Gastrocnemius medialis (tissue), 4 donors: Measurements from ENCODE around the gene TTLL5. TPM values are rescaled to one million over a fixed set of nuclear protein-coding genes. Genes with fewer than 3 reads are reported as not detected.

Experiments used
- ATAC-seq, 2 donors: fragments of 150-250 bp; one replicate each; pipeline ENCODE4 v1.9.1; 2016
- DNase-seq, 2 donors: peaks; one replicate each; pipeline ENCODE4 v3.0.0-alpha.2; 2019
- H3K27ac ChIP-seq, 4 donors: fragments of 200-600 bp; sonication (generic); 1 replicate in 1 of 4; 2 replicates in 3 of 4; pipeline ENCODE4 v1.5.1; 2016 to 2018; ENCODE audit warnings: mild to moderate bottlenecking in 2 of 4, moderate library complexity in 1 of 4
- H3K27me3 ChIP-seq, 3 donors: fragments of 200-600 bp; sonication (generic) in 2 of 3; 1 replicate in 1 of 3; 2 replicates in 2 of 3; pipeline versions ENCODE4 v1.5.1 to v1.6.0; 2016 to 2019; ENCODE audit warnings: mild to moderate bottlenecking in 1 of 3, moderate library complexity in 1 of 3
- H3K36me3 ChIP-seq, 2 donors: fragments of 200-600 bp; sonication (generic) in 1 of 2; one replicate each; pipeline ENCODE4 v1.5.1; 2017 to 2018
- H3K4me1 ChIP-seq, 2 donors: fragments of 200-600 bp; sonication (generic) in 1 of 2; one replicate each; pipeline ENCODE4 v1.5.1; 2016 to 2017; ENCODE audit warnings: mild to moderate bottlenecking in 2 of 2
- H3K4me3 ChIP-seq, 4 donors: fragments of 200-600 bp; sonication (generic) in 3 of 4; 1 replicate in 1 of 4; 2 replicates in 3 of 4; pipeline ENCODE4 v1.5.1; 2016 to 2019; ENCODE audit warnings: mild to moderate bottlenecking in 2 of 4
- H3K9me3 ChIP-seq, 3 donors: fragments of 200-600 bp; sonication (generic) in 2 of 3; 1 replicate in 1 of 3; 2 replicates in 2 of 3; pipeline ENCODE4 v1.5.1; 2016 to 2019
- CTCF ChIP-seq, 5 experiments: fragments of 450-650 bp in 3 of 5; fragments of 200-600 bp in 2 of 5; sonication (generic) in 2 of 5; IDR thresholded peaks in 4 of 5; conservative IDR thresholded peaks in 1 of 5; 1 replicate in 4 of 5; 2 replicates in 1 of 5; pipeline ENCODE4 v1.5.1; 2016 to 2019; ENCODE audit warnings: antibody characterized with exemption in 5 of 5, mild to moderate bottlenecking in 3 of 5, moderate library complexity in 3 of 5
- POLR2A ChIP-seq, 2 donors: fragments of 450-650 bp; IDR thresholded peaks; one replicate each; pipeline ENCODE4 v1.6.1; 2017; ENCODE audit warnings: antibody characterized with exemption in 2 of 2, mild to moderate bottlenecking in 2 of 2, moderate library complexity in 2 of 2
- in situ Hi-C, 4 donors: fragments of 200-750 bp; cut with MboI; loops; one replicate each; pipeline versions ENCODE4 v1.15.0 to v1.8.0; 2017; ENCODE audit warnings: low sequenced_read_pairs in 4 of 4
- intact Hi-C: fragments of 100-400 bp; cut with DNase I; formaldehyde crosslinking; loops from one replicate; pipeline ENCODE4 v1.15.1; 2023; ENCODE audit warnings: low total_unique reads
- total RNA-seq, 4 donors: library from RNA; depleted of rRNA; stranded (reverse); fragments of >200 nt; gene quantifications; one replicate each; pipeline versions ENCODE4 v1.1.0 to v1.2.3, GENCODE V29; 2016

The TTLL5 gene
- total RNA-seq, 4 donors from 2014 or later, result 9.1 to 36.0 (median 16.4) TPM

- Histone ChIP-seq H3K27ac (peak overlapping the region in 2 of 4 donors; percentile 14 to 22), H3K4me1 (peaks cover 22 to 38% of the 10 kb centered on the region in 2 donors), H3K36me3 (no peaks in the 10 kb centered on the region), H3K4me3 (no peak overlapping the region), H3K9me3 (no peaks in the 10 kb centered on the region), H3K27me3 (no peaks in the 10 kb centered on the region)
- no peak for DNase-seq
- in situ Hi-C loops, result no loop called here
- no peak for TF ChIP-seq CTCF (IDR thresholded peaks at IDR 0.05 in 4 of 5, conservative IDR thresholded peaks at IDR 0.05 in 1 of 5)
- TF ChIP-seq POLR2A (IDR thresholded peaks at IDR 0.05), result no peak
- intact Hi-C loops, result no loop called here
- no peak for ATAC-seq
Observed at GRCh38 chr14:75825147-75825592, 164.1 kb downstream of the TTLL5 start.

DNA sequence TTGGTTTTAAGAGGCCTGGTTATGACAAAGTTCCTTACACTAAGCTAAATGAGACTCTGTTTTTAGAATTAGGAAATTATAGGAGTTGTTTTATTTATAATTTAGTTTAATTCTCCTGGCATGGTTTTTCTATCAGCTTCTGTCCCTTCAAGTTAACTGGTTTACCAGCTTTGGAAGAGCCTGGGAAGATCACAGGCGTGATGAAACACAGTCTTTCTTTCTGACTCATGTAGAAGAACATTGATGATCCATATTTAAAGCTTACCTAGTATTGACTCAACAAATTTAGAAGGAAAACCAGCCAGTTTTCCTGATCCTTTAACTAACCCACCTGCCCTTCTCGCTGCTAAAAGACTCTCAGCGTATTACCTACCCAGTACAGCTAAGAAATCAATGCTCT, 165.6 kb downstream of the TTLL5 start:
- in situ Hi-C loops (no loop called here), intact Hi-C loops (no loop called here)
- Histone ChIP-seq H3K27ac (no peak overlapping the region), H3K4me3 (no peak overlapping the region), H3K36me3 (no peaks in the 10 kb centered on the region), H3K4me1 (peaks cover 13 to 41% of the 10 kb centered on the region in 2 donors), H3K27me3 (no peaks in the 10 kb centered on the region), H3K9me3 (no peaks in the 10 kb centered on the region)
- ATAC-seq (no peak), DNase-seq (no peak)
- TF ChIP-seq POLR2A (IDR thresholded peaks at IDR 0.05), result no peak
- no peak for TF ChIP-seq CTCF (IDR thresholded peaks at IDR 0.05 in 4 of 5, conservative IDR thresholded peaks at IDR 0.05 in 1 of 5)

DNA sequence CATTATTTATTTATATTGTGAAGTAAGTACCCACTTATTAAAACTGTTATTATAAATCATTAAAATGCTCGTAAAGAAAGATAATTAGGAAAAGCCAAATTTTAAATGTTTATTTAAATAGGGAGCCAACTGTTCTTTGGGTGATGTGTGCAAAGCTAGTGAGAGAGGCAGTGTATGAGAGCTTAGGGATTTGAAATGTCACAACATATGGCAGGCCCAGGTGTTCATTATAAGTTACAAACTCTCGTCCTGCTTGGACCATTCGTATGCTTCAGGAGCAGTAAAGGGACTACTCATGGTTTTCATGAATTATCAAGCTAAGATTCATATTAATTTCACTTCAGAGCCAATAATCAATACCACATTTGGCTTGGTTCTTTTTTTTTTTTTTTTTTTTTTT, 166.3 kb downstream of the TTLL5 start:
- Histone ChIP-seq H3K9me3 (no peaks in the 10 kb centered on the region), H3K27me3 (no peaks in the 10 kb centered on the region), H3K4me3 (no peak overlapping the region), H3K36me3 (no peaks in the 10 kb centered on the region), H3K4me1 (peaks cover 7 to 35% of the 10 kb centered on the region in 2 donors), H3K27ac (no peak overlapping the region)
- in situ Hi-C loops (no loop called here), intact Hi-C loops (no loop called here)
- TF ChIP-seq CTCF (IDR thresholded peaks at IDR 0.05 in 4 of 5, conservative IDR thresholded peaks at IDR 0.05 in 1 of 5) (no peak), POLR2A (IDR thresholded peaks at IDR 0.05) (no peak)
- ATAC-seq, result no peak
- no peak for DNase-seq

DNA sequence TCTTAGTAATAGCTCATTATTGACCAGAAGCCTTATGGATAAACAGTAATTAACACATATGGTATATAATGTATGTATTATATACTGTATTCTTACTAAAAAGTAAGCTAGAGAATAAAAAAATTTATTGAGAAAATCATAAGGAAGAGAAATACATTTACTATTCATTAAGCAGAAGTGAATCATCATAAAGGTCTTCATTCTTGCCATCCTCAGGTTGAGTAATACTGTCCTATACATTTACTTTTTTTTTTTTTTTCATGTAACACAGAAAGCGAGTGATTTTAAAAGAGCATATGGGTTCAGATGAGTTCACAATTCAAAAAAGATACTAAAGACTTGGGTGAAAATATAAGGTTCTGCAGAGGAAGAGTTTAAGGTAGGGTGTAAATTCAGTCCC, 168.3 kb downstream of the TTLL5 start:
- Histone ChIP-seq H3K27me3 (no peaks in the 10 kb centered on the region), H3K27ac (no peak overlapping the region), H3K4me1 (peaks cover 0 to 20% of the 10 kb centered on the region in 2 donors), H3K36me3 (no peaks in the 10 kb centered on the region), H3K9me3 (no peaks in the 10 kb centered on the region), H3K4me3 (no peak overlapping the region)
- in situ Hi-C loops, result no loop called here
- intact Hi-C loops, result no loop called here
- DNase-seq (no peak), ATAC-seq (no peak)
- TF ChIP-seq POLR2A (IDR thresholded peaks at IDR 0.05), result no peak
- no peak for TF ChIP-seq CTCF (IDR thresholded peaks at IDR 0.05 in 4 of 5, conservative IDR thresholded peaks at IDR 0.05 in 1 of 5)

DNA sequence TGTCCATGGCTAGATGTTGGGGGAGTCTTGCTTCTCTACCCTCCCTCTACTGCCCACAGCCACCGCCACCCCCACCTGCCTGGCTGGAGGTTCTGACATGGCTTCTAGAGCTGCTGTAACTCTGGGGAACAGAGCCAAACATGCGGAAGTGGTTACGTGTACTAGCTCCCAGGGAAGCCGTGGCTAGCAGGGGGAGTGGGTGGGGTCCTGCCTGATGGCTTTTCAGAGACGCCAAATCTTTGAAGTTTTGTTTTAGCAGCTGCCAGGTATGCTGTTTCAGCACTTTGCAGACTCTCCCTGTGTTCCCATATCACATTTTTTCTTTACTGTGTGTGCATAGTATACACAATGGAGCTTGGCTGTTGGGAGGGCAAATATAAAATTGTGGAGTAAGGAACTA, 170.4 kb downstream of the TTLL5 start:
- Histone ChIP-seq H3K27ac (no peak overlapping the region), H3K9me3 (no peaks in the 10 kb centered on the region), H3K4me3 (no peak overlapping the region), H3K36me3 (no peaks in the 10 kb centered on the region), H3K4me1 (peaks cover 0 to 13% of the 10 kb centered on the region in 2 donors), H3K27me3 (no peaks in the 10 kb centered on the region)
- no peak for TF ChIP-seq POLR2A (IDR thresholded peaks at IDR 0.05)
- no peak for TF ChIP-seq CTCF (IDR thresholded peaks at IDR 0.05 in 4 of 5, conservative IDR thresholded peaks at IDR 0.05 in 1 of 5)
- DNase-seq (peak; percentile 14 to 37), ATAC-seq (peak in 1 of 2 donors; percentile 66)
- intact Hi-C loops (no loop called here), in situ Hi-C loops (no loop called here)
